Measurements from ENCODE around the gene DALRD3.

Gene DALRD3

DNA sequence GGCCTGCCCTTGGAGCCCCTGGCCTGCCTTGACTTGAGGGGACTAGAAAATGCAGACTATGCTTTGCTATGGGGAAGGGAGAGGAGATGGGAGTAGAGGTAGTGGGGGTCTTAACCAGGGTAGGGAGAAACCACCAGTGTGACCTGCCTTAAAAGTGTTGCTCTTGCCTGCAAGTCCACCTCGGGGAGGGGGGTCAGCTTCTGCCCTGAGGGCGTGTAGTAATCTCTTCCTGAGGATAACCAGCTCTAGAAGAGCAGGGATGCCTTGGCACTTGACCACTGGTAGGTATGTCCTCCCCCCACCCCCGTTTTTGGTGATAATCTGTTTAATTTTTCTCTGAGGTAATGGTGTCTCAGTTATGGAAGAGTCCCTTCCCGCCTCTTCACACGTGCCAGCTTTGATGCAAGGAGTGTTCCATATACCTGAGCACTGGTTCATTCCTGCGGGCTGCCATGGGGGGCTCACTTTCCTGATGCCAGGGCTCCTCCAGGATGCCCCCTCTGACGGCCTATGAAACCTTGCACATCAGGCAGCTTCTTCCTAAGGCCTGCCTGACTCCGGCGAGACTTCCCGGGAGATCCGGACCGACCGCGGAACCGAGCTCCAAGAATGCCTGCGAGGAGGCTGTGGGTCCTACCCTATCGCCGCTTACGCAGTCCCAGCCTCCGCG, 29.1 kb downstream of the DALRD3 start:
- DNase-seq (ENCODE audit: low read depth) = no peak
- H3K4me3 ChIP-seq (ENCODE audit: low read depth, low read length) = peak overlapping the region; percentile 68
- TF ChIP-seq, protein P1, sequence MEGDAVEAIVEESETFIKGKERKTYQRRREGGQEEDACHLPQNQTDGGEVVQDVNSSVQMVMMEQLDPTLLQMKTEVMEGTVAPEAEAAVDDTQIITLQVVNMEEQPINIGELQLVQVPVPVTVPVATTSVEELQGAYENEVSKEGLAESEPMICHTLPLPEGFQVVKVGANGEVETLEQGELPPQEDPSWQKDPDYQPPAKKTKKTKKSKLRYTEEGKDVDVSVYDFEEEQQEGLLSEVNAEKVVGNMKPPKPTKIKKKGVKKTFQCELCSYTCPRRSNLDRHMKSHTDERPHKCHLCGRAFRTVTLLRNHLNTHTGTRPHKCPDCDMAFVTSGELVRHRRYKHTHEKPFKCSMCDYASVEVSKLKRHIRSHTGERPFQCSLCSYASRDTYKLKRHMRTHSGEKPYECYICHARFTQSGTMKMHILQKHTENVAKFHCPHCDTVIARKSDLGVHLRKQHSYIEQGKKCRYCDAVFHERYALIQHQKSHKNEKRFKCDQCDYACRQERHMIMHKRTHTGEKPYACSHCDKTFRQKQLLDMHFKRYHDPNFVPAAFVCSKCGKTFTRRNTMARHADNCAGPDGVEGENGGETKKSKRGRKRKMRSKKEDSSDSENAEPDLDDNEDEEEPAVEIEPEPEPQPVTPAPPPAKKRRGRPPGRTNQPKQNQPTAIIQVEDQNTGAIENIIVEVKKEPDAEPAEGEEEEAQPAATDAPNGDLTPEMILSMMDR (IDR thresholded peaks at IDR 0.05; ENCODE audit: control insufficient read depth, extremely low read depth, insufficient read depth) = no peak

DNA sequence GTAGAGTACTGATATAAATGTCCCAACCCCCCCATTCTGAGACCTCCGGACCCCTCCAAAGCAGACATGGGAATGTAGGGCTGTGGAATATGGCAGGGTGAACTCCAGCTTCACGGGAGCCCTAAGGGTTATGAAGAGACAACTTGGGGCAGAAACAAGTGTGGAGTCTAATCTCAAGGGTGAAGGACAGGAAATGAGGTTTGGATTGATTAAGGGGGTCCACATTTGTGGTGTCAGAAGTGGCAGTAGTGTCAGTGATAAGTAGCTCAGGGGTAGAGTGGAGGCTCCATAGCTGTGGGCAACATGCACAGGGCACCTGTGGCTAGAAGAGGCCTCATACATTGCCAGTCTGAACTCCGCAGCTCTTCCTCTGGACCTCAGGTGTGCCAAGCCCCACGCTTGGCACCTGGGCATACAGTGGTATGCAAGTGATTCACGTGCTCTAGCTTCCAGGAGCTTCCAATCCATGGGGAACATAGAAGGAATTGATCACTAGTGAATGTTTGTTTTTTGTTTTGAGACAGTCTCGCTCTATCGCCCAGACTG, 32.5 kb downstream of the DALRD3 start:
- TF ChIP-seq, protein P1 (IDR thresholded peaks at IDR 0.05; ENCODE audit: control insufficient read depth, extremely low read depth, insufficient read depth) = no peak
- DNase-seq (ENCODE audit: low read depth) = no peak
- H3K4me3 ChIP-seq (ENCODE audit: low read depth, low read length) = no peak overlapping the region

DNA sequence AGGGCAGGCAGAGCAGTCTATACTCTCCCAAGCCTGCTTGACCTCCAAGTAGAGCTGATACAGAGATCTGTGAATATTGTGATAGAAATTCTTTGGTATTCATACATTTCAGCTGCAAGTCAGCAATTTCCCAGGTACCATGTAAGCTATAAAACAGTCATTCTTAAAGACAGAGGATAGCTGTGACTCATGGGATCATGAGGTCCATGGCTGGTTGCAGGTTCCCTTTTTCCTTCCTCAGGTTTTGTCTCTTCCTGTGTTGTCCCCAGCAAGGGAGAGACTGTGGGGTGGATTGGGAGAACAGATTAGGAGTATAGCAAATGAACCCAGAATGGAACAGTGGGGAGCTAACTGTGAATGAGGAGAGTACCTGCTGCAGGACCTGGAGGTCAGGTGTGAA, 33.7 kb downstream of the DALRD3 start:
- H3K4me3 ChIP-seq (ENCODE audit: low read depth, low read length) = no peak overlapping the region
- no peak for DNase-seq (ENCODE audit: low read depth)
- TF ChIP-seq, protein P1 (IDR thresholded peaks at IDR 0.05; ENCODE audit: control insufficient read depth, extremely low read depth, insufficient read depth) = no peak

DNA sequence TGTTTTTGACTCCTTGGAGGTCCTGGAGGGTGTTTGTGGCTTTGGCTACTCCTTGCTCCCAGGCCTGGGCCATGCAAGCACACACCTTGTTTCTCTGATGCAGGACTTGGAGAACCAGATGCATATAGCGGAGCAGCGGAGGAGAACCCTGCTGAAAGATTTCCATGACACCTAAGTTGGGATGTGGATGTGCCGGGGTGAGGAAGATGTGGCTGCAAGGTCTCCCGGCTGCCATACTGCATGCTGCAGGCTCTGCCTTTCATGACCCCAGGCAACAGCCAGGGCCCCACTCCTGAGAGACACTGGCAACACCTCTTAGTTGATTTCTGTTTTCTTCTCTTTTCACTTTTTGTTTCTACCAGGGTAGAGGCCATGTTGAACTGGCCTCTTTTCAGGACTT, 35.3 kb downstream of the DALRD3 start:
- TF ChIP-seq, protein P1 (IDR thresholded peaks at IDR 0.05; ENCODE audit: control insufficient read depth, extremely low read depth, insufficient read depth) = no peak
- DNase-seq (ENCODE audit: low read depth) = no peak
- H3K4me3 ChIP-seq (ENCODE audit: low read depth, low read length) = no peak overlapping the region

DNA sequence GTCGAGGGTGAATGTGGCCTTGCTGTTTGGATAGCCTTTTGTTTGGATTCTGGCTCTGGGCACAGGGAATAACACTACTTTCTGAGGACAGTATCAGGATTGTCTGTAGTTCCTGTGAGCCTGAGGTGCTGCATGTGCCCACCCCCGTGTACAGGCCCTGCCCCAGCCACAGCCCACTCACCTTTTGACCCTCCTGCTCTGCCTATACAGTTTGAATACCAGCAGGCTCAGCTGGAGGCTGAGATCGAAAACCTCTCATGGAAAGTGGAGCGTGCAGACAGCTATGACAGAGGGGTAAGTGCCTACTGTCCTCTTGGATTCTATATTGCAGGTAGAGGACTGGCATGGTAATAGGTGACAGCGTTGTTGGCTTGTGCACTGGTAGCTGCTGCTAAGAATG, 35.7 kb downstream of the DALRD3 start:
- no peak for DNase-seq (ENCODE audit: low read depth)
- H3K4me3 ChIP-seq (ENCODE audit: low read depth, low read length) = no peak overlapping the region
- TF ChIP-seq, protein P1 (IDR thresholded peaks at IDR 0.05; ENCODE audit: control insufficient read depth, extremely low read depth, insufficient read depth) = no peak

DNA sequence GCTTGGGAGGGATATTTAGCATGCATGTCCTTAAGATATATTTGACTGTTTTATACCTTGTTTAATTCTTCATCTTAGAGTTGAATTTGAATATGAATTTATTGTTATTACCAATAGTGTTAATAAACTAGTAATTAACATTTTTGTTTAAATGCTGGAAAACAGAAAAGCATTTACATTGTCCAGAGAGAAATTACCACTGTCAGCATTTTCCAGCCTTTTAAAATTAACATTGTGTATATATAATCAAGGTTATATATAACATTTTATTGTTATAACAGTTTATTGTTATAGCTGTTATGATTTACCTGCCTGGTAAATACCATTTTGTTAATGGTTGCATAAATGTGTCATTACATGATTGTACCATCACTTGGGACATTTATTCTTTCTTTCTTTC, 36.4 kb downstream of the DALRD3 start:
- no peak for DNase-seq (ENCODE audit: low read depth)
- H3K4me3 ChIP-seq (ENCODE audit: low read depth, low read length) = no peak overlapping the region
- TF ChIP-seq, protein P1 (IDR thresholded peaks at IDR 0.05; ENCODE audit: control insufficient read depth, extremely low read depth, insufficient read depth) = no peak

DNA sequence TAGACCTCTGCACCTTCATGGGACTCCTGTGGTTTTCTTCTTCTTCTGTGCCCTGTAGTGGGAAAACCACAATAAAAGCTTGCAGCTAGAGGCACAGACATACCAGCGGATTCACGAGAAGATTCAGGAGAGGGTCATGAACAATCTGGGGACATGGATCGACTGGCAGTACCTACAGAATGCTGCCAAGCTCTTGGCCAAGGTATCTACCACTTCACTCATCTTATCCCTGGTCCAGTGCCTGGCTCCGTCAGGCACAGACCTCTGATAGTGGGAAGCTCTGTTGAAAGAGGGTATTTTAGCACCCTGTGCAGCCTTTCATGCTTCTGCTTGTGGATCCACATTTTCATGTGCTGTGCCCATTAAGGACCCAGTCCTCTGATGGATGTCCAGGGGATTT, 38.1 kb downstream of the DALRD3 start:
- DNase-seq (ENCODE audit: low read depth) = no peak
- TF ChIP-seq, protein P1 (IDR thresholded peaks at IDR 0.05; ENCODE audit: control insufficient read depth, extremely low read depth, insufficient read depth) = no peak
- no peak overlapping the region for H3K4me3 ChIP-seq (ENCODE audit: low read depth, low read length)

All from LNCaP clone FGC (cell line).